ENCODE results near the gene CXXC5.

GRCh38 chr5:139630855-139631254 lies 17.3 kb upstream of the CXXC5 start:
- TF ChIP-seq EZH2 (IDR thresholded peaks at IDR 0.05; ENCODE audit: borderline replicate concordance, low read length) (no peak), CTCF (conservative IDR thresholded peaks at IDR 0.05 in 1 of 2, IDR thresholded peaks at IDR 0.05 in 1 of 2; ENCODE audit: extremely low read depth in 1 of 2, insufficient read depth in 1 of 2, low read depth in 1 of 2, low read length in 2 of 2) (no peak)
